K562 (cell line): ENCODE measurements around the gene B4GALT7. TPM values are rescaled to one million over a fixed set of nuclear protein-coding genes. Genes with fewer than 3 reads are reported as not detected.

Experiments
- ATF2 ChIP-seq: sonication (generic); formaldehyde crosslinking; IDR thresholded peaks from 2 replicates; pipeline ENCODE4 v1.8.1; 2022; ENCODE audit warnings: missing genetic modification reagents
- BRF1 ChIP-seq: IDR thresholded peaks from 3 replicates; pipeline ENCODE4 v1.6.1; 2011; ENCODE audit warnings: borderline replicate concordance, mild to moderate bottlenecking; ENCODE audit not compliant: insufficient read length; ENCODE audit errors: extremely low read depth
- ETV1 ChIP-seq: fragments of 450-650 bp; conservative IDR thresholded peaks from 2 replicates; pipeline ENCODE4 v1.6.1; 2016; ENCODE audit warnings: missing genetic modification characterization, control low read depth, low read depth, missing compliant biosample characterization
- GABPA ChIP-seq: fragments of 200-800 bp; sonication (Bioruptor generic); conservative IDR thresholded peaks from 2 replicates; pipeline ENCODE4 v1.6.1; 2016; ENCODE audit warnings: low read depth, missing genetic modification characterization, missing compliant biosample characterization
- GATA2 ChIP-seq: sonication (generic); formaldehyde crosslinking; IDR thresholded peaks from 2 replicates; pipeline ENCODE4 v1.4.0; 2020; ENCODE audit warnings: mild to moderate bottlenecking, missing genetic modification reagents
- MGA ChIP-seq: fragments of 450-650 bp; IDR thresholded peaks from 2 replicates; pipeline ENCODE4 v1.6.1; 2016; ENCODE audit warnings: mild to moderate bottlenecking, moderate library complexity
- PHF8 ChIP-seq: fragments of 200-600 bp; sonication (generic); IDR thresholded peaks from 2 replicates; pipeline ENCODE4 v1.6.1; 2012; ENCODE audit warnings: mixed run types, mild to moderate bottlenecking, inconsistent platforms, low read length, moderate library complexity, borderline replicate concordance
- RBBP5 ChIP-seq: fragments of 200-600 bp; sonication (generic); IDR thresholded peaks from 2 replicates; pipeline ENCODE4 v1.6.1; 2012; ENCODE audit warnings: borderline replicate concordance, mild to moderate bottlenecking, low read length, control low read depth, inconsistent platforms; ENCODE audit not compliant: insufficient read depth, poor library complexity, severe bottlenecking
- SP2 ChIP-seq: IDR thresholded peaks from 2 replicates; pipeline ENCODE4 v1.6.1; 2011; ENCODE audit warnings: mild to moderate bottlenecking, low read depth, low read length, moderate library complexity; ENCODE audit not compliant: poor library complexity, severe bottlenecking; ENCODE audit errors: extremely low read depth
- TBP ChIP-seq: optimal IDR thresholded peaks from 2 replicates; pipeline ENCODE3; 2011; ENCODE audit warnings: low read depth, low read length, improper control_type of control experiment
- ZFX ChIP-seq: sonication (generic); formaldehyde crosslinking; IDR thresholded peaks from 2 replicates; pipeline ENCODE4 v1.8.0; 2022; ENCODE audit warnings: mild to moderate bottlenecking, missing genetic modification reagents, moderate library complexity
- ZNF184 ChIP-seq: sonication (generic); formaldehyde crosslinking; IDR thresholded peaks from 2 replicates; pipeline ENCODE4 v1.5.0; 2020; ENCODE audit warnings: missing genetic modification reagents
- ZNF561 ChIP-seq: fragments of 450-650 bp; formaldehyde crosslinking; conservative IDR thresholded peaks from 2 replicates; pipeline ENCODE4 v1.4.0; 2020; ENCODE audit warnings: mild to moderate bottlenecking, moderate library complexity
- polyA plus RNA-seq, 8 experiments: library from polyadenylated mRNA; depleted of rRNA in 4 of 8; stranded (reverse) in 5 of 8; unstranded in 3 of 8; fragments of >200 nt; fragmentation: Nextera tagmentation in 2 of 8; fragmentation: Illumina TruSeq in 1 of 8; extraction: Ambion mirVana in 2 of 8; extraction: Trizol in 1 of 8; gene quantifications; 2 replicates each; pipeline versions ENCODE4 v1.2.1 to v1.2.3, GENCODE V29; 2011 to 2014; ENCODE audit warnings: inconsistent platforms in 1 of 8, missing spikeins in 1 of 8
- total RNA-seq, 7 experiments: library from RNA; depleted of rRNA in 6 of 7; stranded (reverse); fragments of >200 nt in 6 of 7; fragmentation: Illumina TruSeq in 2 of 7; extraction: Trizol in 2 of 7; gene quantifications; 2 replicates each; pipeline versions ENCODE4 v1.2.1 to v1.2.3, GENCODE V29; 2011 to 2021; ENCODE audit warnings: low replicate concordance in 1 of 7
- TF ChIP-seq, protein P1 (sequence below): fragments of 450-650 bp; IDR thresholded peaks from 2 replicates; pipeline ENCODE4 v1.6.1; 2016; ENCODE audit warnings: low read depth, mild to moderate bottlenecking, moderate library complexity

Gene B4GALT7
- total and polyA plus RNA-seq, 9 of the 15 experiments (the other 6 are each of a cell fraction or from before 2014, with no cell fraction given): 0.34 to 17.7 (median 9.1) TPM

DNA sequence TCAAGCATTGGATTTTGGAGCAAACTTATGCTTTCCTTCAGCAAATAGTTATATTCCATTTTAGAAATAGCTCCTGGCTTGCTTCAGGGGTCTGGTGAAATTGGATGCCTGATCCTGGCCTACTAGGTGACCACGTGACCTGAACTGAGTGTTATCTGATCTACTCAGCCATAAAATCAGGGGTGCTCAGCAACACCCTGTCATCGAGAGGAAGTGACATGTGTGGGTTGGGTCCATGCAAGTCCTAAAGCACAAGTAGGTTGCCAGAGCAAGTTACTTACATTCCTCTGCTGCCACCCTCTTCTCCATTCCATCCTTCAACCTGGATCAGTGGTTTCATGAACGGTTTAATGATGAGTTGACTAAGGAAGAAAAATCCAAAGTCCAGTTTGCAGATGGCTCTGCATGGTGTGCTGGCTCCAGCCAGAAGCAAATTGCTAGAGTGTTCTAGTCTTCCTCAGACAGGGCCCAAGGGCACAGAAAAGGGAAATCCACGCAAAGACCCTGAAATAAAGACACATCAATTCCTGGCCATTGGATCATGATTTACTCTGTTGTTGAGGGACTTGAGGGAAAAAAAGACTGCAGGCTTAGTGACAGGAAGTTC lies 42.8 kb upstream of the B4GALT7 start (continued):
- TF ChIP-seq MGA (peak; percentile 81), SP2 (no peak), ZFX (CRISPR knock-in tag) (peak; percentile 66), BRF1 (no peak), ATF2 (CRISPR knock-in tag) (no peak), TBP (peak; percentile 76), ETV1 (peak; percentile 73), RBBP5 (peak; percentile 42), ZNF561 (CRISPR knock-in tag) (no peak), GABPA (tag) (peak; percentile 79), GATA2 (CRISPR knock-in tag) (peak; percentile 57; the same call in 1 of the 2 replicates), ZNF184 (CRISPR knock-in tag) (no peak), PHF8 (peak; percentile 10; the same call in 1 of the 2 replicates)
- TF ChIP-seq, protein P1, sequence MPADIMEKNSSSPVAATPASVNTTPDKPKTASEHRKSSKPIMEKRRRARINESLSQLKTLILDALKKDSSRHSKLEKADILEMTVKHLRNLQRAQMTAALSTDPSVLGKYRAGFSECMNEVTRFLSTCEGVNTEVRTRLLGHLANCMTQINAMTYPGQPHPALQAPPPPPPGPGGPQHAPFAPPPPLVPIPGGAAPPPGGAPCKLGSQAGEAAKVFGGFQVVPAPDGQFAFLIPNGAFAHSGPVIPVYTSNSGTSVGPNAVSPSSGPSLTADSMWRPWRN: 0 out of 2 replicates have a peak, but pooled peaks have one; percentile 19
